Measurements from ENCODE around the gene BCL11A. TPM values are rescaled to one million over a fixed set of nuclear protein-coding genes. Genes with fewer than 3 reads are reported as not detected.

BCL11A gene
- total RNA-seq, 1 experiment from 2014 or later: 29.7 TPM

Other genes with a start within 250 kb of the BCL11A start
- 37.8 and 40.5 TPM in 2 replicates for gene PAPOLG, start 202.6 kb upstream of the BCL11A start, total RNA-seq (2014; rRNA removed; shearing (Covaris generic))